ENCODE measurements around the gene TFDP1.

DNA sequence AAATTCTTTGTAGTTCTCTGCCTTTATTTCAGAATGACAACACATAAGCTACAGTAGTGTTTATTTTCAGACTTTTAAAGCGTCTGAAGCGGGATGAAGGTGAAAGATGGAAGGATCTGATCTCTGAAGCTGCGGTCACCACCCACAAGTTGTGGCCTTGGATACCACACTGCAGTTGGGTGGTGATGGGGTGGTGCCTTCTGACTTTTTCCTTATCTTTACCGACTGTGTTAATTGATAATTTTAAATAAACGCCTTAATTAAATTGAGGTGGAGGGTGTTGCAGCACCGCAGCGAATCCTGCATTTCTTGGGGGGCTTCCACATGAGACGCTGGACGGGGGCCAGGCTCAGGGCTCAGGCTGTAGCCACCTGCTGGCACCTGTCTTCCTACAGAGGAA, 1.3 kb downstream of the TFDP1 start:
- TF ChIP-seq EZH2 (IDR thresholded peaks at IDR 0.05; ENCODE audit: insufficient read depth, poor library complexity, severe bottlenecking): no peak
- TF ChIP-seq EZH2phosphoT487 (IDR thresholded peaks at IDR 0.05; ENCODE audit: insufficient read depth, low read depth): no peak
